H1 (cell line): ENCODE data around the gene BRAT1. TPM values are rescaled to one million over a fixed set of nuclear protein-coding genes. Genes with fewer than 3 reads are reported as not detected.

ENCODE experiments used
- CTCF ChIA-PET: fragments of 300-600 bp; sonication (Branson Sonifier 250); formaldehyde crosslinking; loops from one replicate; lab custom pipeline; 2021; ENCODE audit not compliant: partially characterized antibody; lab: Charles Lee
- POLR2A ChIA-PET: fragments of 300-600 bp; sonication (Branson Sonifier 250); formaldehyde crosslinking; loops from one replicate; lab custom pipeline; 2021; ENCODE audit warnings: inconsistent platforms; ENCODE audit not compliant: partially characterized antibody; lab: Charles Lee
- DNase-seq, 2 experiments: peaks; one replicate each; pipeline versions ENCODE4 v3.0.0 to v3.0.0-alpha.2; 2010 to 2022; ENCODE audit warnings: low spot score in 2 of 2, low read depth in 1 of 2, mixed read lengths in 1 of 2
- FAIRE-seq: peaks from 2 replicates; lab custom pipeline; 2011; peaks lifted over from hg19 to GRCh38; lab: Jason Lieb, UNC
- H2AFZ ChIP-seq: 2 replicates; pipeline ENCODE4 v1.8.1; 2012; ENCODE audit warnings: low read length, inconsistent platforms
- H2AK5ac ChIP-seq: 2 replicates; pipeline ENCODE4 v1.6.1; 2013; ENCODE audit warnings: low read depth, low read length
- H2BK120ac ChIP-seq: replicated peaks from 2 replicates; pipeline ENCODE3; 2013; ENCODE audit warnings: low read depth, low read length, inconsistent platforms
- H2BK12ac ChIP-seq: 2 replicates; pipeline ENCODE4 v1.6.1; 2013; ENCODE audit warnings: low read depth, low read length
- H2BK15ac ChIP-seq: 2 replicates; pipeline ENCODE4 v1.6.1; 2013; ENCODE audit warnings: low read length
- H2BK20ac ChIP-seq: 2 replicates; pipeline ENCODE4 v1.6.1; 2013; ENCODE audit warnings: low read length
- H2BK5ac ChIP-seq: 2 replicates; pipeline ENCODE4 v1.6.1; 2013; ENCODE audit warnings: low read depth, low read length
- H3K14ac ChIP-seq: 2 replicates; pipeline ENCODE4 v1.6.1; 2013; ENCODE audit warnings: inconsistent platforms; ENCODE audit not compliant: insufficient read length
- H3K18ac ChIP-seq: 2 replicates; pipeline ENCODE4 v1.6.1; 2013; ENCODE audit warnings: low read length; ENCODE audit errors: extremely low read depth
- H3K23ac ChIP-seq: 2 replicates; pipeline ENCODE4 v1.6.1; 2013; ENCODE audit warnings: inconsistent platforms; ENCODE audit not compliant: insufficient read length
- H3K23me2 ChIP-seq: 2 replicates; pipeline ENCODE4 v1.6.1; 2013; ENCODE audit warnings: low read depth, low read length
- H3K27ac ChIP-seq: 2 replicates; pipeline ENCODE4 v1.6.1; 2011; ENCODE audit warnings: low read depth, low read length, inconsistent platforms
- H3K27me3 ChIP-seq, 4 experiments: replicated peaks in 1 of 4; 1 replicate in 1 of 4; 2 replicates in 3 of 4; pipeline versions ENCODE4 v1.6.1 to v1.8.1; 2011 to 2013; ENCODE audit warnings: low read length in 3 of 4, mild to moderate bottlenecking in 3 of 4, inconsistent platforms in 2 of 4, mixed read lengths in 2 of 4, moderate library complexity in 1 of 4; ENCODE audit not compliant: control insufficient read depth in 3 of 4, insufficient read depth in 3 of 4; ENCODE audit errors: extremely low read depth in 1 of 4
- H3K36me3 ChIP-seq, 4 experiments: 2 replicates each; pipeline versions ENCODE4 v1.6.1 to v1.8.1; 2011 to 2013; ENCODE audit warnings: mild to moderate bottlenecking in 4 of 4, low read length in 3 of 4, moderate library complexity in 2 of 4, control low read depth in 1 of 4, inconsistent platforms in 1 of 4; ENCODE audit not compliant: insufficient read depth in 4 of 4, control insufficient read depth in 2 of 4
- H3K4ac ChIP-seq: replicated peaks from 2 replicates; pipeline ENCODE3; 2013; ENCODE audit warnings: low read length, low read depth, mixed read lengths, inconsistent platforms; ENCODE audit not compliant: insufficient read length
- H3K4me1 ChIP-seq, 4 experiments: replicated peaks in 1 of 4; 1 replicate in 1 of 4; 2 replicates in 3 of 4; pipeline versions ENCODE4 v1.6.1 to v1.8.1; 2011 to 2013; ENCODE audit warnings: low read length in 3 of 4, inconsistent platforms in 2 of 4, mixed read lengths in 1 of 4; ENCODE audit not compliant: insufficient read depth in 4 of 4, control insufficient read depth in 3 of 4
- H3K4me2 ChIP-seq, 2 experiments: 2 replicates each; pipeline versions ENCODE4 v1.6.1 to v1.8.1; 2011 to 2013; ENCODE audit warnings: low read depth in 2 of 2, low read length in 2 of 2, control low read depth in 1 of 2, inconsistent platforms in 1 of 2, mild to moderate bottlenecking in 1 of 2; ENCODE audit not compliant: insufficient read depth in 1 of 2
- H3K4me3 ChIP-seq, 4 experiments: fragments of 200-600, 300-600 bp in 1 of 4; sonication (generic), shearing (Covaris generic), sonication (Bioruptor Twin) in 1 of 4; 2 replicates each; pipeline versions ENCODE4 v1.5.1 to v1.8.1; 2011 to 2016; ENCODE audit warnings: low read length in 4 of 4, low read depth in 3 of 4, control low read depth in 2 of 4, inconsistent platforms in 2 of 4, mild to moderate bottlenecking in 2 of 4, mixed read lengths in 1 of 4, moderate library complexity in 1 of 4; ENCODE audit not compliant: insufficient read depth in 2 of 4; ENCODE audit errors: extremely low read depth in 1 of 4
- H3K56ac ChIP-seq: replicated peaks from 2 replicates; pipeline ENCODE3; 2013; ENCODE audit warnings: low read depth, mild to moderate bottlenecking, mixed read lengths, low read length, inconsistent platforms; ENCODE audit not compliant: insufficient read length
- H3K79me1 ChIP-seq: 2 replicates; pipeline ENCODE4 v1.6.1; 2013; ENCODE audit warnings: low read depth, low read length, control low read depth
- H3K79me2 ChIP-seq, 2 experiments: 2 replicates each; pipeline versions ENCODE4 v1.6.1 to v1.8.1; 2012 to 2013; ENCODE audit warnings: low read length in 2 of 2, mild to moderate bottlenecking in 2 of 2, inconsistent platforms in 1 of 2; ENCODE audit not compliant: insufficient read depth in 2 of 2, control insufficient read depth in 1 of 2
- H3K9ac ChIP-seq, 4 experiments: replicated peaks in 1 of 4; 1 replicate in 1 of 4; 2 replicates in 3 of 4; pipeline versions ENCODE4 v1.6.1 to v1.8.1; 2011 to 2013; ENCODE audit warnings: low read depth in 3 of 4, low read length in 3 of 4, control low read depth in 2 of 4, mild to moderate bottlenecking in 2 of 4, moderate library complexity in 2 of 4, inconsistent platforms in 1 of 4; ENCODE audit errors: extremely low read depth in 1 of 4
- H3K9me3 ChIP-seq, 2 experiments: 2 replicates each; pipeline versions ENCODE4 v1.6.1 to v1.8.1; 2012 to 2013; ENCODE audit warnings: mild to moderate bottlenecking in 2 of 2, moderate library complexity in 2 of 2, control low read depth in 1 of 2, inconsistent platforms in 1 of 2, low read depth in 1 of 2, low read length in 1 of 2, mixed read lengths in 1 of 2; ENCODE audit not compliant: insufficient read depth in 2 of 2
- H4K20me1 ChIP-seq, 2 experiments: replicated peaks in 1 of 2; 2 replicates each; pipeline versions ENCODE3 to v1.8.1; 2011 to 2013; ENCODE audit warnings: inconsistent platforms in 2 of 2, low read length in 2 of 2, mild to moderate bottlenecking in 1 of 2; ENCODE audit not compliant: insufficient read depth in 2 of 2, control insufficient read depth in 1 of 2
- H4K5ac ChIP-seq: 2 replicates; pipeline ENCODE4 v1.6.1; 2013; ENCODE audit warnings: low read length, low read depth, mixed read lengths, inconsistent platforms; ENCODE audit not compliant: insufficient read length
- H4K8ac ChIP-seq: 2 replicates; pipeline ENCODE4 v1.8.0; 2013; ENCODE audit warnings: mild to moderate bottlenecking, moderate library complexity, low read length, inconsistent platforms; ENCODE audit not compliant: insufficient read depth; ENCODE audit errors: extremely low read depth
- H4K91ac ChIP-seq: replicated peaks from 2 replicates; pipeline ENCODE3; 2013; ENCODE audit warnings: low read length, mixed read lengths, inconsistent platforms; ENCODE audit not compliant: insufficient read length
- KDM1A ChIP-seq: fragments of 200-600, 300-600 bp; sonication (generic); IDR thresholded peaks from 2 replicates; pipeline ENCODE4 v1.7.1; 2016; ENCODE audit warnings: mild to moderate bottlenecking, low read length, borderline replicate concordance
- POU5F1 ChIP-seq: IDR thresholded peaks from 2 replicates; pipeline ENCODE4 v1.6.1; 2011; ENCODE audit warnings: low read depth, mild to moderate bottlenecking, low read length, moderate library complexity
- YY1 ChIP-seq: IDR thresholded peaks from 2 replicates; pipeline ENCODE4 v1.6.1; 2011; ENCODE audit warnings: low read depth, mild to moderate bottlenecking, low read length
- WGBS, 2 experiments: shearing (Covaris generic) in 1 of 2; methylation state at CpG; one replicate each; pipeline versions ENCODE4 v1.1.6 to v1.1.7; 2013 to 2015; ENCODE audit warnings: low lambda C conversion rate in 2 of 2, mixed read lengths in 2 of 2, inconsistent platforms in 1 of 2, low coverage in 1 of 2, missing lambda C conversion rate in 1 of 2; ENCODE audit not compliant: insufficient replicate concordance in 2 of 2, insufficient coverage in 1 of 2, insufficient read length in 1 of 2; ENCODE audit errors: extremely low coverage in 1 of 2, missing lambda C conversion rate in 1 of 2; 5-methylcytosine and 5-hydroxymethylcytosine counted together
- polyA plus RNA-seq, 7 experiments: library from polyadenylated mRNA; depleted of rRNA in 3 of 7; stranded (reverse) in 5 of 7; unstranded in 2 of 7; fragments of >200 nt in 5 of 7; fragments of 200-250 nt in 2 of 7; gene quantifications; 1 replicate in 5 of 7; 2 replicates in 1 of 7; 4 replicates in 1 of 7; pipeline versions ENCODE4 v1.2.1 to v1.2.3, GENCODE V29; 2011 to 2013; ENCODE audit warnings: missing spikeins in 2 of 7, mixed read lengths in 2 of 7
- total RNA-seq: library from RNA; stranded (reverse); fragmentation: NEBNext Ultra II Directional; extraction: Animal tissue kit (Norgen Biotek cat#: 25700); gene quantifications from 2 replicates; pipeline ENCODE4 v1.2.1, GENCODE V29; 2021

BRAT1 gene
- total and polyA plus RNA-seq, 2 of the 8 experiments (the other 6 are each of a cell fraction or from before 2014, with no cell fraction given) = 36.8 to 42.3 TPM

GRCh38 chr7:2501947-2502646 lies 53.2 kb downstream of the BRAT1 start:
- H3K23me2 ChIP-seq = no peaks in the 10 kb centered on the region
- no peaks in the 10 kb centered on the region for H3K27me3 ChIP-seq
- H4K5ac ChIP-seq = no peak overlapping the region
- ChIA-PET CTCF (interaction anchor here (1.1 to 8.5 kb wide), 7 partner anchors 9 to 66 kb away, joined by 3 to 67 read pairs (median 4); partner anchors contain the start of gene GRIFIN), POLR2A (interaction anchor here (0.8 to 3.9 kb wide), 6 partner anchors 13 to 32 kb away, joined by 3 to 16 read pairs (median 4); partner anchors contain the start of gene LFNG)
- H2BK5ac ChIP-seq = no peak overlapping the region
- WGBS, 2 experiments = 90% methylated on average over 6 of the region's 9 CpGs; no CpG with 5 or more reads in 1 of the 2 experiments
- peak overlapping the region; percentile 46; the same call in 1 of the 2 replicates for H2BK15ac ChIP-seq
- TF ChIP-seq YY1 (no peak), KDM1A (peak; percentile 77; the same call in 1 of the 2 replicates), POU5F1 (no peak)
- H3K4me3 ChIP-seq = no peak overlapping the region
- no peak overlapping the region for H3K56ac ChIP-seq
- DNase-seq (no peak), FAIRE-seq (no peak)
- H4K91ac ChIP-seq = peak overlapping the region; percentile 81
- H2BK120ac ChIP-seq = no peak overlapping the region
- peak overlapping the region; percentile 35 for H3K4ac ChIP-seq
- no peak overlapping the region for H3K27ac ChIP-seq
- 0 out of 2 replicates have a peak overlapping the region, but pooled peaks have one; percentile 32 for H2BK20ac ChIP-seq
- no peak overlapping the region; the same call in 1 of the 2 replicates for H3K18ac ChIP-seq
- no peak overlapping the region for H3K4me2 ChIP-seq
- H4K20me1 ChIP-seq = no peaks in the 10 kb centered on the region
- 0 out of 2 replicates have a peak overlapping the region, but pooled peaks have one; percentile 50 for H2BK12ac ChIP-seq
- H3K4me1 ChIP-seq = peaks cover 0 to 36% (median 29%) of the 10 kb centered on the region in 4 experiments; a peak in 6 of 7 replicates
- no peak overlapping the region for H3K14ac ChIP-seq
- no peak overlapping the region for H2AFZ ChIP-seq
- no peak overlapping the region for H3K23ac ChIP-seq
- no peaks in the 10 kb centered on the region for H3K36me3 ChIP-seq
- peak overlapping the region; percentile 53; the same call in 1 of the 2 replicates for H2AK5ac ChIP-seq
- no peaks in the 10 kb centered on the region for H3K9me3 ChIP-seq
- no peaks in the 10 kb centered on the region; the same call in 1 of the 2 replicates for H3K79me1 ChIP-seq
- H4K8ac ChIP-seq = peak overlapping the region; percentile 37; the same call in 1 of the 2 replicates
- H3K9ac ChIP-seq = no peak overlapping the region
- H3K79me2 ChIP-seq = no peaks in the 10 kb centered on the region
